Neuron (in vitro differentiated cells): ENCODE results near the gene CAPN14.

Experiments used
- H2AFZ ChIP-seq: one replicate; pipeline ENCODE4 v1.6.1; 2013; ENCODE audit warnings: low read depth, mild to moderate bottlenecking, inconsistent platforms, low read length, moderate library complexity
- H3K27me3 ChIP-seq: one replicate; pipeline ENCODE4 v1.6.1; 2013; ENCODE audit warnings: low read length; ENCODE audit not compliant: insufficient read depth
- H3K36me3 ChIP-seq: one replicate; pipeline ENCODE4 v1.6.1; 2013; ENCODE audit warnings: low read length; ENCODE audit not compliant: insufficient read depth
- H3K4me1 ChIP-seq: one replicate; pipeline ENCODE4 v1.6.1; 2013; ENCODE audit warnings: low read length; ENCODE audit not compliant: insufficient read depth
- H3K4me3 ChIP-seq: 2 replicates; pipeline ENCODE4 v1.5.1; 2013; ENCODE audit warnings: mild to moderate bottlenecking, low read length, moderate library complexity
- H3K9me3 ChIP-seq: one replicate; pipeline ENCODE4 v1.6.1; 2013; ENCODE audit warnings: low read length

Gene CAPN14, protein sequence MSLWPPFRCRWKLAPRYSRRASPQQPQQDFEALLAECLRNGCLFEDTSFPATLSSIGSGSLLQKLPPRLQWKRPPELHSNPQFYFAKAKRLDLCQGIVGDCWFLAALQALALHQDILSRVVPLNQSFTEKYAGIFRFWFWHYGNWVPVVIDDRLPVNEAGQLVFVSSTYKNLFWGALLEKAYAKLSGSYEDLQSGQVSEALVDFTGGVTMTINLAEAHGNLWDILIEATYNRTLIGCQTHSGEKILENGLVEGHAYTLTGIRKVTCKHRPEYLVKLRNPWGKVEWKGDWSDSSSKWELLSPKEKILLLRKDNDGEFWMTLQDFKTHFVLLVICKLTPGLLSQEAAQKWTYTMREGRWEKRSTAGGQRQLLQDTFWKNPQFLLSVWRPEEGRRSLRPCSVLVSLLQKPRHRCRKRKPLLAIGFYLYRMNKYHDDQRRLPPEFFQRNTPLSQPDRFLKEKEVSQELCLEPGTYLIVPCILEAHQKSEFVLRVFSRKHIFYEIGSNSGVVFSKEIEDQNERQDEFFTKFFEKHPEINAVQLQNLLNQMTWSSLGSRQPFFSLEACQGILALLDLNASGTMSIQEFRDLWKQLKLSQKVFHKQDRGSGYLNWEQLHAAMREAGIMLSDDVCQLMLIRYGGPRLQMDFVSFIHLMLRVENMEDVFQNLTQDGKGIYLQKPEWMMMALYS

DNA sequence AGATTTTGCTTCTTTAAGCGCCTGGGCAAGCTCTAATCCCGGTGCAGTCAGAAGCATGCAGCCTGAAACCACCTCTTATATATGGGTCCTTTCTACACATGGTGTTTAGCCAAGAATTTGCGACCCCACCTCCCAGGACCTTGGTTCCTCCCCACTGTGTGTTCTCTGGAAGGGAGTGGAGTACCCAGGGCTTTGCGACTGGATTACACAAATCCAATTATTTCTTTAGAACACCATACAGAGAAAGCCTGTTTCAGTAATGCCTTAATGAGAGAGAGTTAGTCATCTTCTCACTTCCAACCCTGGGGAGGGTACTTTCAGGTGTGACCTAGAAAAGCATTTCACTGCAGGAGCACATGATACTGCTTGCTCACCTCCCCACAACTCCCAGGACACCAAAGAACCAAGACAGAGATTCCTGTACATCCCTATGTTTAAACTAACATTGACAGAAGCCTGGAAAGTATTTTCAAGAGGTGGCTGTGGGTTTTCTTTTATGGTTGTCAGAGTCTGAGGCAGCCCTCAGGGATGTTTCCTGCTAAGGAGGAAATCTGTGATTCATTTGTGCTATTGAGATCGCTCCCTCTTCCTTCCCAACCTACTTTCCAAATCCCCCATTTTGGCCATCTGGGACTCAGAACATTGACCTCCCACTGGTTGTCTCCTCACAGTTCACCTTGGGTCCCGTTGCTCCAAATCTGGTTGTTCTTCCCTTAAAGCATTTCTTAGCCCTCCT, at the start of gene CAPN14:
TSS of gene CAPN14 (minus strand) at position 51 of the 736 bp plus-strand sequence. CDS start 12,068 bp downstream, outside the sequence.
- Histone ChIP-seq H3K9me3 (no peaks in the 10 kb centered on the region), H3K27me3 (peaks cover 20% of the 10 kb centered on the region), H3K4me3 (no peak within 1 kb of the TSS), H3K4me1 (no peaks in the 10 kb centered on the region), H3K36me3 (no peaks in the 10 kb centered on the region), H2AFZ (no peak within 1 kb of the TSS)

DNA sequence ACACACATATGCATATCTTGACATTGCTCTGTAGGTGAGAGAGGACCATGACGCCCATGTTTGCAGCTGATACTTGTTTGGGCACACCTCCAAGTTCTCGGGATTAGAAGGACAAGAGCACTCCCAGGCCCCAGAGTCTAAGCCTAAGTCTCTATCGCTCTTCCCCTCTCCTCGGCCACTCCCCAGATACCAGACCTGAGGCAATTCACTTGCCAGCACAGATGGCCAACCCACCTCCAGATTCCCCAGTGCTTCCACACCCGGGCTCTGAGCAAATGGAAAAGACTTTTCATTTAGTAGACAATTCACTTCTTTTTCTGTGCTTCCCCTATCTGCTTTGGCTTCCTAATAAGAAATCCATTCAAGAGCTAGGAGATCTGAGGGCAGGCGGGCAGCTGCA, 49.5 kb upstream of the CAPN14 start:
- Histone ChIP-seq H3K36me3 (no peaks in the 10 kb centered on the region), H2AFZ (no peak overlapping the region), H3K27me3 (no peaks in the 10 kb centered on the region), H3K4me1 (no peaks in the 10 kb centered on the region), H3K4me3 (no peak overlapping the region), H3K9me3 (no peaks in the 10 kb centered on the region)

DNA sequence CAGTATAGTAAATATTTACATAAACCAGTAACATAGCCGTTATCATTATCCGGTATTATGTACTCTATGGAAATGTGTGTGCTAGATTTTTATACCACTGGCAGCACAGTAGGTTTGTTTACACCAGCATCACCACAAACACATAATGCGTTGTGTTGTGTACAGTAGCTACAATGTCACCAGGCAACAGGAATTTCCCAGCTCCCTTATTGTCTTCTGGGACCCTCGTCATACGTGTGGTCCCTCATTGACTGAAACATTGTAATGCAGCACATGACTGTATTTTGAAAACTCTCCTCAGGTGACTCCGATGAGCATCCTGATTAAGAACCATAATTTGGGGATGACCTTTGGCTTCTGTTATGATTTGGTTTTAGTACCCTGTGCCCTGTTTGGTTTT, 47.9 kb upstream of the CAPN14 start:
- no peaks in the 10 kb centered on the region for H3K4me1 ChIP-seq
- no peaks in the 10 kb centered on the region for H3K27me3 ChIP-seq
- H2AFZ ChIP-seq, result no peak overlapping the region

DNA sequence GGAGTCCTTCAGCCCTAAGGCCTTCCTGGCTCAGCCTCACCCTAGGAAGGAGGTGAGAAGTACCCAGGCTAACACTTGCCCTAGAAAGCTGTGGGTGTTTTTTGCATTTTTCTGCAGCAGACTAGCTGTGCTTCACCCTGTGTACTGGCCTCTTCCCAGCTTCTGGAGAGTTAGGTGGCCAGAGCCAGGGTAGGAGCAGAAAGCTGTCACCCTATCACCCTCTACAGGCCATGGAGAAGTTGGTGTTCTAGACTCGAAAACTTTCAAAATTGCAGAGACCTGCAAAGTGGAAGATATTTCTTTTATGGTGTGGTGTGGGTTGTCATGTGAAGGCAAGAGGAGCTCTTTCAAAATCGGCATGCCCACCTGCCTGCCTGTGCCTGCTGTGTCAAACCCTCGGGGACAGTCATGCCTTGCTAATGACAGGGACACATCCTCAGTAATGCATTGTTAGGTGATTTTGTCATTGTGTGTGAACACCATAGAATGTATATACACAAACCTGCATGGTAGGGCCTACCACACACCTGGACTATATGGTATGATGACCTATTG, 46.4 kb upstream of the CAPN14 start:
- Histone ChIP-seq H3K9me3 (no peaks in the 10 kb centered on the region), H3K36me3 (no peaks in the 10 kb centered on the region), H3K4me1 (no peaks in the 10 kb centered on the region), H2AFZ (no peak overlapping the region), H3K4me3 (no peak overlapping the region), H3K27me3 (no peaks in the 10 kb centered on the region)

More for the DNA sequence above, 47.9 kb upstream of the CAPN14 start:
- Histone ChIP-seq H3K36me3 (no peaks in the 10 kb centered on the region), H3K4me3 (no peak overlapping the region), H3K9me3 (no peaks in the 10 kb centered on the region)

DNA sequence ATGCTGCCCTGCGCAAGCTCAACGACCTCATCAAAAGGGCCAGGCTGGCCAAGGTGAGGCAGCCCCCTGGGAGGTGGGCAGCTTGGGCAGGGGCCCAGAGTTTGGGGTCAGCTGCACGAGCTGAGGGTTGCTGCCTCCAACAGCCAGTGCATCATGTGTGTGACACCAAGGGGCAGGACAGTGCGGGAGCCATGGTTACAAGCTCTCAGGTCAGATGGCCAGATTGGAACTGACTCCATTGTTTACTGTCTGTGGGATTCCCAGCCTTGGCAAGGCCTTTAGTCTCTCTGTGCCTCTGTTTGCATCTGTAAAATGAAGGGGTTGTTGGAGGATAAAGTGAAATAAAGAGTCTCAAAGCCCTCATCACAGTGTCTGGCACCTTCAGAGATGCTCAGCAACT, 43.6 kb upstream of the CAPN14 start:
- no peaks in the 10 kb centered on the region for H3K9me3 ChIP-seq
- H3K4me3 ChIP-seq, result no peak overlapping the region
- no peaks in the 10 kb centered on the region for H3K36me3 ChIP-seq

DNA sequence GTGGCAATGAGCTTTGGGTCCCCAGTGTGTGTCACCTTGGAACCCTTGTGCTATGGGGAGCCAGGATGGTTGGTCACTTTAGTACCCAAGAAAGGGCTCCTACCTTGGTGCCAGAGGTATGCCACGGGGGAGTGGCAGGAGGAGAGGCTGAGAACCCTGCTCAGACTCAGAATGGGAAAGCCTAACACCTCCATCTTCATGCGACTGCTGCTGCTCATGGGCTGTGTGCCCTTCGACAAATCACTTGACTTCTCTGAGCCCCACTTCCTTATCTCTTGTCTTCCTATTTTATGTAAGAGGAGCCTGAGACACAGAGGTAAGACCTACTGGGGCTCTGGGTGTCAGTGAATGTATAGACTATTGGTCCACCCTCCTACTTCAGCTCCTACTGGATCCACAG, 41.8 kb upstream of the CAPN14 start:
- Histone ChIP-seq H2AFZ (no peak overlapping the region), H3K9me3 (no peaks in the 10 kb centered on the region), H3K4me1 (no peaks in the 10 kb centered on the region), H3K27me3 (no peaks in the 10 kb centered on the region), H3K4me3 (no peak overlapping the region), H3K36me3 (no peaks in the 10 kb centered on the region)

More for the DNA sequence above, 43.6 kb upstream of the CAPN14 start:
- Histone ChIP-seq H2AFZ (no peak overlapping the region), H3K4me1 (no peaks in the 10 kb centered on the region), H3K27me3 (no peaks in the 10 kb centered on the region)

DNA sequence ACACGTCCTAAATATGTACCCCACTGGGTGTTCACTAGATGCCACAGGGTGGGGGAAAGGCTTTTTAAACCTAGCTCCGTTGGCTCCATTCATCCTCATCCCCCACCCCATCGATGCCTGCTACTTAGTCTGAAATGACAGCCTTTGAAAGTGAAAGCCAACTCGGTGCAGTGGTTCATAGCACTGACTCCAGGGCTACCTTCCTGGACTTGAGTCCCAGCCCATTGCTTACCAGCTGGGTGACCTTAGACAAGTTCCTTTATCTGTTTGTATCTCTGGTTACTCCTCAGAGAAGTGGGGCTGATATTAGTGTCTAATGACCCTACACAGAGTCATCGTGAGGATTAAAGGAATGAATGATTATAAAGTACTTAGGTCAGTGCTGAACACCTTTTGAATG, 41.0 kb upstream of the CAPN14 start:
- Histone ChIP-seq H2AFZ (no peak overlapping the region), H3K27me3 (no peaks in the 10 kb centered on the region), H3K9me3 (no peaks in the 10 kb centered on the region), H3K4me3 (no peak overlapping the region), H3K36me3 (no peaks in the 10 kb centered on the region), H3K4me1 (no peaks in the 10 kb centered on the region)

DNA sequence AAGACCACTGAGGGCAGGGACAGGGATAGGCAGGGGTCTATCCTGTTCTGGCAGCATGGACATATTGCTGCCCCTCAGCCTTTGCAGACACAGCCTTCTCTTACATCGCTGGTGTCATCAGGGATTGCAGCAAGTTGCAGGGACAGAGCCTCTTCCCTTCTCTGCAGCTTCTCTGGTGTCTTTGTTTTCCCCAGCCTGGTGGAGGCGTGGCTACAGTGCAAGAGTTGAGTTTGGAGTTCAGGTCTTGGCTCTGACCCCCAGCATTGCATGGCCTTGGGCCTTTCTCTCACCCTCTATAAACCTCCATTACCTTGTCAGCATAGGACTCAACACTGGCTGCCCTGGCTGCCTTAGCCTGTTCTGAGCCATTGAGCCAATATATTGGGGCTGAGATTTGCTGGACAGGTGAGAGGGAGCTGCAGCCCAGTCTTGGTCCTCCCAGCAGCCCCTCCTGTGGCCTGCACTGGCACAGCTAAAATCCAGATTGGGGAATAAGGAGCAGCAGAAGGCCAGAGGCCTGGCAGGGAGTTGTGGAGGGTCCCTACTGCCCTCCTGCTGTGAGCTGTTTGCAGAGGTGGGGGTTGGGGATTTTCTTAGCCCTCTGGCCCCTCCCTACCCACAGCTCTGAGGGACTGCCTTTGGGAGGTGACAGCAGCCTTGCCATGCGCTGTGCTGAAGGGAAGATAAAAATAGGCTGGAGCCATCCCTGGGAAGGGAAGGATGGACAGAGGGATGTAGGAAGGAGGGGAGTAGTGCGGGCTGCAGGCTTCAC, 39.5 kb upstream of the CAPN14 start:
- H3K9me3 ChIP-seq, result no peaks in the 10 kb centered on the region

DNA sequence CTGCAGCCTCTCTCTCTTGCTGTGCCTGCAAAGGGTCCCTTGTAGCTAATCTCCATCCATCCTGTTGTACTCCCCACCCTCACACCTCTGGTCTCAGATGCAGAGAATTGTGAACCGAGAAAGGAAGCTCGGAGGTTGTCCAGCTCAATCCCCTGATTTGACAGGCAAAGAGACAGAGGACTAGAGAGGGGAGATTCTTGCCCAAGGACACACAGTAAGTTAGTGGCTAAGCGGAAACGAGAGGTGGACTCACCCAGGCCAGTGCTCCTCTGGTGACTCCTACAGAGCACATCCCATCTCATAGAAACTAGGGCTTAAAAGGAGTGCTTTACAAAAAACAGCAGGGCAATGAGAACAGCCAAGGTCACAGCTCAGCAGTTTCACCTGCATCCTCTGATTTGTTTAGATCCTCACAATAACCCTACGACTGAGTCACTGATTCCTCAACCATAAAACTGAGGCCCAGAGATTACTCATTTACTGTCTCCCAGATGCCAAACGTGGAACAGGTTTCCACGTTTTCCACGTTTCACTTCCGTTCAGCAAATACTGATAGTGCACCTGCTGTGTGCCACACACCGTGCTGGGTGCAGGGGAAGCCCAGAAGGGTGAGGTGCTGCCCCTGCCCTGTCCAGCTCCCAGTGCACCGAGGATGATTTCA, 38.7 kb upstream of the CAPN14 start:
- no peaks in the 10 kb centered on the region for H3K4me1 ChIP-seq
- H3K9me3 ChIP-seq, result no peaks in the 10 kb centered on the region
- H3K36me3 ChIP-seq, result no peaks in the 10 kb centered on the region
- H2AFZ ChIP-seq, result no peak overlapping the region
- H3K4me3 ChIP-seq, result no peak overlapping the region
- H3K27me3 ChIP-seq, result no peaks in the 10 kb centered on the region

More for the DNA sequence above, 39.5 kb upstream of the CAPN14 start:
- Histone ChIP-seq H3K27me3 (no peaks in the 10 kb centered on the region), H3K36me3 (no peaks in the 10 kb centered on the region), H2AFZ (no peak overlapping the region), H3K4me1 (no peaks in the 10 kb centered on the region), H3K4me3 (no peak overlapping the region)

DNA sequence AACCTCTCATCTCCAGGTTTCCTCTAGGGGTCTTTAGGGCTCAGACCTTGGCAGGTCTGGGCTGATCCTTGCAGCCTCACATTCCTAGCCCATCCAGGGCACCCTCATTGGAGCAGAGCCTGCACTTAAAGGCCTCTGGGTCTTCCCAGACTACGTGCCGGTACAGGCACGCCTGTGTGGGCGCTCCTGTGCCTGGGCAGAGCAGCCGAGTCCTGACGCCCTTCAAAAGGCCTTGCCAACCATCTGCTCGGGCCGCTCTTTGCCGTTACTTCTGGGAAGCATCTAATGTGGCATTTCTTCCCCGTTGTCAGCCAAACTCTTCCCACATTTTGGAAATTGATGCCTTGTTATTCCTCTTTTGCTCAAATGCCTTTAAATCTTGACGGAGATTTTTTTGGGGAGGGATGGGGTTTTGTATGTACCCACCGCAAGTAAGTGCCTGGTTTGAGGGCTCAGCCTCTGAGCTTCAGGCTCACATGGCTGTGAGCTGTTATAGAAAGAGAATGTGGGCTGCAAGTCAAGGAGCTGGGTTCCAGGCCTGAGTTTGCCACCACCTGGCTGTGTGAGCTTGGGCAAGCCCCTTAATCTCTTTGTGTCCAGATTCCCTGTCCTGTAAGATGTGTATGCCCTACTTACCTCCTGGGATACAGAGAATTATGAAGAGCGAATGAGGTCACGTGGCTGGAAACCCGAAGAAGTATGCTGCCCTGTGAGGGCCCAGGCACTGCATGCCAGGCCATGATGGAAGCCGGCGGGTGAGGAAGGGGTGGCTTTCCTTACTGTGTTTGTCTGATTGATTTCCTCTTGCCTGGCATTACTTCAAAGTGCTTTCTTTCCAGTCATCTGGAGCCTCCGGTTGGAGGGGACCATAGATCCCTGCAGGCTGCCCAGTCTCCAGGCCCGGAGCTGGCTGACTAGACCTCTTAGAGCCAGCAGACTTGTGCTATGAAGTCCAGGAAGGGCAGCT, 37.2 kb upstream of the CAPN14 start:
- no peaks in the 10 kb centered on the region for H3K27me3 ChIP-seq
- no peak overlapping the region for H2AFZ ChIP-seq
- H3K4me3 ChIP-seq, result no peak overlapping the region
- no peaks in the 10 kb centered on the region for H3K4me1 ChIP-seq
- no peaks in the 10 kb centered on the region for H3K36me3 ChIP-seq
- no peaks in the 10 kb centered on the region for H3K9me3 ChIP-seq

DNA sequence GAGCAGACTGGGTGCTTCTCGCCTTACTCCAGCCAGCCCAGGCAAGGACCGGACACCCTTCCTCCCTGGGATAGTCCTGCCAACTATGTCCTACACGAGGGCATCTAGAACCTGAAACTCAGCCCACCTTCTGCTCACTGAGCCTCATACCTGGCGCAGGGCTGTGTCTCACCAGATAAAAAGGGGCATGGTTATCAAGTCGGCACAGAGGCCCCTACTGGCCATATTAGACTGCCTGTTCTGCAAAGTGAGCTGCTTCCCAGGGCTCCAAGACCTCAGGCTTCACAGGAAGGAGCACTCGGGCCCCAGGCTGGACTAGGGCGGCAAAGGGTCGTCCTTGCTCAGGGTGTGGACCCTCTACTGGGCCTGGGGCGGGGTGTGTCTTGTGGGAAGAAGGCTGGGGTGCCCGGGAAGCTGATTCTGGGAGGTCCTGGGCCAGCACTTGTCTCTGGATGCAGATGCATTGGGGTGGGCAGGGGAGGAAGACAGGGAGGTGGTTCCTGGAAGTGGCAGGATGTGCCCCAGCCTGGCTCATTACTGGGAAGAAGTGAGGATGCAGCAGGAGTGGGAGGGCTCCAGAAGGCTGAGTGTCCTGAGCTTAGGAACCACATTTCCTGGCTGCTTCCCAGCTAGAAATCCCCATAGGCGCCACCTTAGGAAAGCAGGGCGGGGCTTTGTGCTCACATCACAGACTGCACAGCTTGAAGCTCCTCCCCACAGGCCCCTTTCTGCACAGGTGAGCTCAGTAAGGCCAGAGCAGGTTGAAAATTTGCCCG, 36.2 kb upstream of the CAPN14 start:
- no peaks in the 10 kb centered on the region for H3K27me3 ChIP-seq
- H3K4me1 ChIP-seq, result no peaks in the 10 kb centered on the region

More for the DNA sequence above, 36.2 kb upstream of the CAPN14 start:
- Histone ChIP-seq H2AFZ (no peak overlapping the region), H3K4me3 (no peak overlapping the region), H3K9me3 (no peaks in the 10 kb centered on the region), H3K36me3 (no peaks in the 10 kb centered on the region)
